ENCODE data around the gene LDB3.

LDB3 gene

DNA sequence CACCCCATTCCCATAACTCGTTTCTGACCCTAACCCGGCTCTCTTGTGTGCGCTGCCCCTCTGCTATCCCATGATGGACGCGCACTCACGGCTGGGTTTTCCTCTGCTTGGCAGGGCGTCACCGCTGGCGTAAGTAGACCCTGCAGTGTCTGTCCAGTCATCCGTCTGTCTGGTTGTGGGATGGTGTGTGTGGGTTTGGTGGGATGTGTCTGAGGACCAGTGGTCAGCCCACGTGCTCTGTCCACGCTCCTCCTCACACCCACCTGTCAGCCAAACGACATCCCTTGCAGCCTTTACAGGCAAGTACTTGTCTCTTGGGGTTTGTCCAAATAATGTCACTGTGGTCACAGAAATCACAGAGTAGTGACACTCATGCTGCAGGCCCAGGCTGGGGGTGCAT lies 20.8 kb downstream of the LDB3 start:
- FAIRE-seq: no peak

DNA sequence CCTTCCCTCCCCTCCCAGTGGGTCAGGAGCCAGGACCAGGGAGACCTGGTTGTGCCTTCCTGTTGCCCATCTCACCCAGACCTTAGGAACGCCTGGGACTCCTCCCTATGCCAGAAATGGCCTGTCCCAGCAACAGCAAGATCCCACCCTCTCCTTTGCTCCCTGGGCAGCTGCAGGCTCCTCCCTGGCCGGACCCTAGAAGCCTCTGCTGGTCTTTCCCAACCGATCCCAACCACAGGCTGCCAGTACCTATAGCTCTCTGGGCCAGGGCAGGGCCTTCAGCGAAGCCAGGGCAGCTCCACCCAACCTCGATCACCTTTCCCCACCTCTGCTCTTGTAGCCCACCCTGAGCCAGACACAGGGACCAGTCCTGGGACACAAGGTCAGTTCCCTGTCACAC lies 21.9 kb downstream of the LDB3 start:
- FAIRE-seq: no peak

DNA sequence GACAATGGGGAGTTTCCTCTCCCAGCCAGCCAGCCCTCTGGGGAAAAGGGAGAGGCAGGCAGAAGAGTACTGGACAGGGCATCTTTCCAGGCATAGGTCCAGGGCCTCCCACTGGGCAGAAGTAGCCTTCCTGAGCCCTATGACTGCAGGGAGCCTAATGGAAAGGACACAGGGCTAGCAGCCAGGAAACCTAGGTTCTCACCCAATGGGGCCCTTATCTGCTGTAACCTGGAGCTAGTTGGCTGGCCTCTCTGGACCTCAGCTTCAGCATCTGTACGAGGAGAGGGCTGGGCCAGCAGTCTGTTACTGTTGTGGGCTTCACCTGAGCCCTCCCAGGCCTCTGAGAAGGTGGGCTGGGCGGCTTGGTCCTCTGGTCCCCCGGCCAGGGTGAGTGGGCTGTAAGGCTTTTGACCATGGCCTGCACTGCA lies 22.4 kb downstream of the LDB3 start:
- FAIRE-seq: no peak

DNA sequence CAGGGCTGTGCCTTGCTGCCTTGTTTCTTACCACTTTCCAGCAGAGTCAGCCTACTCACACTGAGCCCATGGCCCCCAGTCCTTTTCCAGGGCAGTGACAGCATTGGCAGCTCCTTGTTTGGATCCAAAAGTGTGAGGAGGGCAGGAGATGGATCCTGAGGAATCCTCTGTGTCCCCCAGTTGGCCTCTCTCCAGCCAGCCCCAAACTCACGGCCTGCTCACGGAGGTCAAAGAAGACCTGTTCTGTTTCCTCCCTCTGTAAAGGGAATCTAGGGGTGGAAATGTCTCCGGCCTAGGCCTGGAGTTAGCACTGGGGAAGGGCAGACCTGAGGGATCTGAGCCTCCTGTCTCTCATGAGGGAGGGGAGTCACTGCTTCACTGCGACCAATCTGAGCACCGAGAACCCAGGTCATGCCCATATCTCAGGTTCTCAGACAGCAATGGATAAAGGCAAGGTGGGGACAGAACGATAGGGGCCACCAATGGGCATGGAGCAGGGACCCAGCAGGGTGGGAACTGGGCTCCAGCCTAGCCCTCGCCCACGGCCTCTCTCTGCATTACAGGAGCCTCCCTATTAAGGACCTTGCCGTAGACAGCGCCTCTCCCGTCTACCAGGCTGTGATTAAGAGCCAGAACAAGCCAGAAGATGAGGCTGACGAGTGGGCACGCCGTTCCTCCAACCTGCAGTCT lies 23.2 kb downstream of the LDB3 start:
- no peak for FAIRE-seq

DNA sequence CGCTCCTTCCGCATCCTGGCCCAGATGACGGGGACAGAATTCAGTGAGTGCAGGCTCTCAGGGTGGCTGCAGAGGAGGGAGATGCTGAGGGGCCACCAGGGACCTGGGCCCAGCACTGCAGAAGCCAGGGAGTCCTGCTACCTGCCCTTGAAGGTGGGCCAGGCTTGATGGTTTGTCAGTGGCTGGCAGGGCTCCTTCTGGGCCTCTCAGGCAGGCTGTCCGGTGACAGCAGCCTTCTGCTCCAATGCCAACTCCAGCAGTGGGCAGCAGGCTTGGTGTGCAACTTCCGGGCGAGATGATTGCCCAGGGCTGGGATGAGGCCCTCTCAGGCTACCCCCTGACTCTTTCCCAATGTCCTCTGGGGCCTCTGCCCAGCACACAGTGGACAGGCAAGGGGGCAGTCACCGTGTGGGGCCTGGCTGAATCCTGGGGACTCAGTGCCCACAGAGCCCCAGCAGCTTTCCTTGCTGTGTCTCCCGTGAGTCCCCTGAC lies 23.8 kb downstream of the LDB3 start:
- FAIRE-seq: no peak

DNA sequence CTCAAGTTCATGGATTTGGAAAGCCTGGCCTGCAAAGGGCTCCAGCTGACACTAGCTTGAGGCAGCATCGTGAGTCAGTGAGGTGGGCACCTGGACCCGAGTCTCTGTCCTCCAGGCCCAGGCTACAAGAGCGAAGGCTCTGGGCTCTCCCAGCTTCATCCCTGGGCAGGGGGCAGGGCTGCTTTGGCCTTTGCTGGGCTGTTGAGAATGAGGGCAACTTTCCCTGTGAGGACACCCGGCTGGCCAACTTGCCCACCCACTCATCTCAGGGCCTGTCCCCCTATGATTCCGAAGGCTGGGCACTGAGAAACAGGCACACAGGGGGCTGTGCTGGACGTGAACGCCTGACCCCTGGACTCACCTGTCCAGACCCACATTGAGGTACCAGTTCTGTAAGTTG lies 24.4 kb downstream of the LDB3 start:
- no peak for FAIRE-seq

DNA sequence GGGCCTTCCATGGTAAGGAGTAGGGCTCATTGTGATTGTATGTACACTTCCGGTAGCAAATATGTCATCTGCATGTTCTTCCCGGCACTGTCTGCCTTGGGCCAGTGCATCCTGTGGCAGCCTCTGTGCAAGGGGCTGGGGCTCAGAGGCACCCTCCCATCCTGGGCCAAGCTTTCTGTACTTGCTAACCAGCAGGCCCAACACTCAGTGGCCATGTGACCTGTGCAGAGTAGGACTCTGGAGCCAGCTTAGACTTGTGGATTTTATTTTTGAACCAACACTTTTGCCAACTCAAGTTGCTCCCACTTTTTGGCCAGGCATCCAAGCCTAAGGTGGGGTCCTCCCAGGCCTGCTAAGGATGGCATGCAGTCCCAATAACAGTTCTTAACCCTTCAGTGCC lies 25.0 kb downstream of the LDB3 start:
- FAIRE-seq: no peak

DNA sequence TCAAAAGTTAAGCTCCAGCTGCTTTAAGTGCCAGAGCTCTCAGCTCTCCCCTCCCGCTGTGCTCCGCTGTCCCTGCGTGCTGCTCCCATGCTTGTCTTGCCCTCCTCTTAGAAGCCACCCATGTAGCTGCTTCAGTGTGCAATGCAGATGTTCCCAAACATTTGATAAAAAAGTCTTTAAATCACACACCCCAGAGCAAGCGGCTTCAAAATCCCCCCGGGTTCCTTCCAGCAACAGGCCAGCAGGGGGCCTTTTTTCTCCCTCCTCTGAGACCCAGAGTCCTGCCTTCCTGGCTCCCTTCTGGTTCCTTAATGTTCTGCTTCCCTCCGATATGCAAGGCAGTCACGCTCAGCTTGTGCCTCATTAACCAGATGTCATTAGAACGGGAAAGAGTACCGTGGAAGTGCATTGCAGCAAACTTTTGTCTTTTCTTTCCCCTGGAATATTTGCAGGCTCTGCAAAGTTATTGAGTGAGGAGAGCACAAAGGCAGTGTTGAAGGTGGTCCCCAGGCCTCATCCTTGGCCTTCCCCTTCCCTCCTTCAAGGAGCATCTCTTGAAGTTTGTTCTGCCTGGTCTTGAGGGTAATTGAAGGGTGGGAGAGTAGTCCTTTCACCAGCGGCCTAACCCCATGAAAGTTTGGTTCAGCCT lies 25.5 kb downstream of the LDB3 start:
- FAIRE-seq: peak; percentile 68

DNA sequence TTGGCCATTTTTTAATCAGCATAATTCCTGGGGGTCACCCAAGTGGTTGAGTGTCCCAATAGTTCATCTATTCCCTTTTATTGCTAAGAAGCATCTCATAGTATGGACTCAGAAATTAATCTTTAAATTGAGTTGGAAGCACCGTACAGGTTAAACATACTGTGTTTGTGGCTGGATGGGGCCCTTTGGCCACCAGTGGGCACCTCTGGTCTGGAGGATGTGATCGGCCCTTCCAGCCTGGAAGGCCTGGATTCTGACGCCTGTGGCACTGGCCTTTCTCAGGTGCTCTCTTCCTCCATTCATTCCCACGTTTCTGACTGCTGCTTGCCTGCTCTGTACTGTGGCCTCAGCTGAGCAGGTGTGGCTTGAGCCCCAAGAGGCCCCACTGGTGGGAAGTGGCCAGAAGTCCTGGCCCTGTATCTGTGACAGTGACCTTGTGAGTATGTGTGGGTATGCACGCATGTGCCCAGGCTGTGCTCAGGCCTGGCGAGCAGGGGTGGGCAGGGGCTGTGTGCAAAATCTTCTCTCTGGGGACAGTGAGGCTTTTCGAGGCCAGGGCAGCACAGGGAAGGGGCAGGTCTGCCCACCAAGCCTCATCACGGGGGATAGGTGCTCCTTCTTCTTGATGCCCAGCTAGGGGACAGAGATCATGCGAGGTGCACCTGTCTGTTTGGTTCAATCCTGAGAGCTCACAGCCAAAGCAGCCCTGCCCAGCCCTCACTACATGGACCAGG lies 30.1 kb downstream of the LDB3 start:
- no peak for FAIRE-seq

DNA sequence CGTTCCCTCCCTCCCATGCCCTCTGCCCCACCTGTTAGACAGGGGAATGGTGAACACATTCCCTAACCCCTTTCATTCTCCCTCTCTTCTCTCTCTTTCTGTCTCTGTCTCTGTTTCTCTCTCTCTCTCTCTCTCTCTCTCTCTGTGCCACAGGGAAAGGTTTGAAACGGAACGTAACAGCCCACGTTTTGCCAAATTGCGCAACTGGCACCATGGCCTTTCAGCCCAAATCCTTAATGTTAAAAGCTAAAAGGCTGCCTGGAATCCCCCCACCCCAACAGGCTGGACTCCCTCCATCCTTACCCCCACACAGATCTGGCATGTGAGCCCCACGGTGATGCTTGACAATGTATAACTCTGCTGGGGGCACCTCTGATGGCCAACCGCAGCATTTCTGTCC lies 30.8 kb downstream of the LDB3 start:
- FAIRE-seq: no peak

DNA sequence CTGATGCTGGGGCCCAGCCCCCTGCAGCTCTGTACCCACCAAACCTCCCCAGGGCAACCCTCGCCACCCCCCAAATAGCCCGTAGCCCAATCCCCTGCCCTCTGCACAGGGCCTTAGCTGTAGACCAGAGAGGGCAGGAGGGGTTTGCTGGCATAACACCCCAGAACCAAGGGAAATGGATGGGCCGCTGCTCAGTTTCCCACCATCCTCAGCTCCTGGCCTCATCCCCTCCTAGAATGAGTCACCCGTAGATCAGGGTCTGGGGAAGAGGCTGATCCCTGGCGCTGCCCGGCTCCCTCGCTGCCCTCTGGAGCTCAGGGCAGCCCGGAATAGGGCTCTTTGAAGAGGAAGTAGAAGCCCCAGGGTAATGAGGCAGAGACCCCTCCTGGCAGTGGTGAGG lies 31.2 kb downstream of the LDB3 start:
- no peak for FAIRE-seq

DNA sequence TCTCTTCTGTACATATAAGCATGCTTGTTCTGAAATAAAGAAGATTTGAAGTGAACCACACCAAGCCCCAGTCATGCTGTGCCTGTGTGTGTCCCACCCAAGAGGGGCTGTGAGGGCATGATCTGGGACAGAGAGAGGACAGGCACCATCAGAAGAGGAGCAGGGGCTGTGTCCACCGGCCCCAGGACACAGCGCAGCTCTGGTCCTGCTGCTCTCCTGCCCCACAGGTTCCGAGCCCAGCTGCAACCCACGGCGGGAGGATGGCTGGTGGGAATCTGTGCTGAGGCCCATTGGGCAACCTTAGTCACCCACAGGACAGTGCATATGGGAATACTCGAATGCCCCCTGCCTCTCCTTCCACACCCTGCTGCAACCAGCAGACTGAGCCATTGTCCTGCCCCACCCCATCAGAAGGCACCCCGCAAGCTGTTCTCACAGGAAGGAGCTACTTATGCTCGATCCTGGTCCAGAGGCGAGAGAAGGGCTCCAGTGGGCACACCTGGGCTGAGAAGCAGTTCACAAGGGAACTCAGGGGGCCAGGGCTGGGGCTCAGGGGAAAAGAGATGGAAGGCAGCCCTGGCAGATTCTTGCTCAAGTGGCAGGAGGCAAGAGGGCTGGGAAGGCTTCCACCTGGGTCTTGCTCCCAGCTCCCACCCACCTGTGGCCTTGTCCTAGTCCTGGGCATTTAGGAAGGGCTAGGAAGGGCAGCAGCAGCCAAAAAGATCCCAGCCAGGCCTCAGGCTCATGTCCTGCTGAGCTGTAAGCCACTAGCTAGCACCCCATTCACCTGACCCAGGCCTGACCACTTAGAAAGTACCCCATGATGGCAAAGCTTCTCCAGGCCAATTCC lies 31.9 kb downstream of the LDB3 start:
- FAIRE-seq: no peak

DNA sequence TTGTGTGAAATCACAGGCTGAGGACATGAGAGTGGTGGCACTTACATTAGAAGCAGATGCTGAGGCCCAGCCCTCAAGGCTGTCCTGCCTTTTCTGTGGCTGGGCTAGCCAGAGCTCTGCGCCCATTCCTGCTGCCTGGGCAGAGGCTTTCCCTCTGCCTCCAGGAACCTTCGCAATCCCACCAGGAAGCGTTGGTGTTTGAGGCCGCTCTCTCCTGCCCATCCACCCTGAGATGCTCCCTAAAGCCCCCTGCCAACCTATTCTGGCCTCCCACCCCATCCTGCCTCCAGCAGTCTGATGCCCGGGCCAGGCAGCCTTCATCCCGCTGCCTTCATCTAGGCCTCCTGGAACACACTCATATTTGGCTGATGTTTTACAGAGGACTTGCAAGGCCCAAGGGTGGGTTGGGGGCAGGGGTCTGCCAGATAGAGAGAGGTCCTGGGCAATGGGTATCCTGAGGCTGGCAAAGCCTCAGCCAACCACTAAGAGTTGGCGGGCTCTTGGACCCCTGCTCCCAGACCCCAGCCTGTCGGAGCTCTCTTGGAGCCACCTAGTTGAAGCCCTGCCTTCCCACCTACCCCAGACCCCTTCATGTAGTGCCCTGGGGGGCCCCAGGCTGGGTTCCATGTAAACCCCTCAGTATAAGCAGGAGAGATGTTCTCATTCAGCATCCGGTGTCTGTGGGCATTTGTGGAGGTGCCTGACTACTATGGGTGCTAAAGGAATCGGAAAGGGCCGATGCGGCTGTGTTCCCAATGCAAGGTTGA lies 32.7 kb downstream of the LDB3 start:
- FAIRE-seq: no peak

DNA sequence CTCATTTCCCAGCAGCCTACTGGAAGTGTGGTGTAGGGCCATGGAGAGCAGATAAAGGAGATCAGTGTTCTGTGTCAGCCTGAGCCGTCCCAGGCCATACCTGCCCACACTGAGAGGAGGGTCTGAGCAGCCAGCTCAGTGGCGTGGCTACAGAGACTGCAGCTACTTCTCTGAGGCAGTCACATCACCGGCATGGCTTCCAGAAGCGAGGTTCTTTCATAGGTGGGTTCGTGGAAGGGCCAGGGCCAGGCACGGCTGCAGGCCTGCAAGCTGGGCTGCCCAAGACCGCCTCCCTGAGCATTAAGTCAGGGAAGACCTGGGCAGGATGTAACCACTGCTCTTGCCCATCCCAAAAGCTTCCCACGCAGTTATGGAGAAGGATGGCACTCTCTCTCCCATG lies 34.9 kb downstream of the LDB3 start:
- no peak for FAIRE-seq

DNA sequence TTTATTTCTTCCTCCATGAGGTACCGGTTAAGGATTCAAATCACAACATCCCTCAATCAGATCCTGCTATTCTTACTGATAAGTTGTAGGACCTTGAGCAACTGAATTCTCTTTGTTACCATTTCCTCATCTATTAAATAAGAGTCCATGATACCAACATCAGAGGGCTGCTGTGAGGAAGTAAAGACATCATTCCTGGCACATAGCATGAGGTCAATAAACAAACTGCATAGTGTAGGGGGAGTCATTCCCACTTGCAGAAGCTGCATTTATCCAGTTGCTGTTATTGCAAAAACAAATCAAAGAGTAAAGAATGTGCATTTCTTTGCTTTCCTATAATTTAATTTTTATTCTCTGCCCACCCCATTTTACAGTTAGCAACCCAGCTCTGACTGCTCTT lies 36.8 kb downstream of the LDB3 start:
- FAIRE-seq: no peak

DNA sequence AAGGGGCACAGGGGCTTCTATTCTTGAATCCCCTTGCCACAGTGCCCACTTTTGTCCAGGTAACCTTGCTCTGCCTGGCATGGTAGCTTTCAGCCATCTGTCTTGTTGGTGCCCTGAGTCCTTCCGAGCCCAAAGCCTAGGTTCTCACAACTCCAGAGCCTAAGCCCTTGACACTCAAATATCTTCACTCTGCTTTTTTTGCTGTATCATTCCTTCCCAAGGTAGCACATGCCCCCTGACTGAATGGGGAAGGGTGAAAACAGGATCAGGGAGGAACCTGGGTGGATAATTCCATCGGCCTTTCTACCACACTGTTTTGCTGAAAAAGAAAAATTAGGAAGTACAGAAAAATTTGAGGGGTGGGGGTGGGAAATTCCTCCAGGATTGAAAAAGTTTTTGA lies 37.6 kb downstream of the LDB3 start:
- FAIRE-seq: no peak

DNA sequence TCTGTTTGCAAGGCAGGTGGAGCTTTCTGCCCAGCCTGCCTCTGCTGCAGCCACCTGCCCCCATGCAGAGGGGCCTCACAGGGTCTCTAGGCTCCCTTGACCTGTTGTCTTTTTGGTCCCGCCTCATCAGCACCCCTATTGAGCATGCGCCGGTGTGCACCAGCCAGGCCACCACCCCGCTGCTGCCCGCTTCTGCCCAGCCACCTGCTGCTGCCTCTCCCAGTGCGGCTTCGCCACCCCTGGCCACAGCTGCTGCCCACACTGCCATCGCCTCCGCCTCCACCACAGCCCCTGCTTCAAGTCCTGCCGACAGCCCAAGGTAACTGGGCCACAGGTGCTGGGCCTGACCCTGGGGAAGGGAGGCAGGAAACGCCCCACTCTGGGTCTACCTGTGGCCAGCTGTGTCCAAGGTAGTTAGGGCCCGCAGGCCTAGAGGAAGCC lies 38.1 kb downstream of the LDB3 start:
- FAIRE-seq: no peak

DNA sequence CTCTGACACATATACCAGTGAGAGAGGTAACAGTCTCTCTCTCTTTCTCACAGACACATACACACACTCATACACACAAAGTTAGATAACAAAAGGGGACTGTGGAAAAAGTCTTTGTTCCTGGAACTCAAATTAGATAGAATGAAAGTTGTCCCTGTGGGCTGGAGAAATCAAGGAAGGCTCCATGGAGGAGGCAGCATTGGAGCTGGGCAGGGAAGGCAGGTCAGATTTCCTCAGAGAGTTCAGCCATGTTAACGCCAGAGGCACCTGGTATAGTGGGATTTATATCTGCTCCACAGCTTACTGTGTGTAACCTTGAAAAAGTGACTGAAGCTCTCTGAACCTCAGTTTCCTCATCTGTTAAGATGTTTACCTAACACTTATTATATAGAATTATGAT lies 38.7 kb downstream of the LDB3 start:
- no peak for FAIRE-seq

DNA sequence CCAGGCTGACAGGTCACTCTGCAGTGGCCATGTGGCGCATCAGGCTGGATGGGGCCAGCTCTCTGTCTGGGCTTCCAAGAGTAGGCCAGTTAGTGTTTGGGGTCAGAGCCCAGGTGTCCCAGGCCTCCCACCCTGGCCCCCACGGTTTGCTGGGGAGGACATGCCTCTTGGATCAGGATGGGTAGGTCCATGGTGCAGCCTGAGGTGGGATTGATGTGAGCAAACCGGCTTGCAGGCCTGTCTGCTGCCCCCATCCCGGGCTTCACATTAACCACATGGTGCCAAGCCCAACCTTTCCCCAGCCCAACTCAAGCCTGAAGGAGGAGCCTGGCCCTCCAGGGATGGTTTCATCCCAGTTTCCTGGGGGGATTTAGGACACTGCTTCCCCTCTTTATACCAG lies 39.2 kb downstream of the LDB3 start:
- no peak for FAIRE-seq

DNA sequence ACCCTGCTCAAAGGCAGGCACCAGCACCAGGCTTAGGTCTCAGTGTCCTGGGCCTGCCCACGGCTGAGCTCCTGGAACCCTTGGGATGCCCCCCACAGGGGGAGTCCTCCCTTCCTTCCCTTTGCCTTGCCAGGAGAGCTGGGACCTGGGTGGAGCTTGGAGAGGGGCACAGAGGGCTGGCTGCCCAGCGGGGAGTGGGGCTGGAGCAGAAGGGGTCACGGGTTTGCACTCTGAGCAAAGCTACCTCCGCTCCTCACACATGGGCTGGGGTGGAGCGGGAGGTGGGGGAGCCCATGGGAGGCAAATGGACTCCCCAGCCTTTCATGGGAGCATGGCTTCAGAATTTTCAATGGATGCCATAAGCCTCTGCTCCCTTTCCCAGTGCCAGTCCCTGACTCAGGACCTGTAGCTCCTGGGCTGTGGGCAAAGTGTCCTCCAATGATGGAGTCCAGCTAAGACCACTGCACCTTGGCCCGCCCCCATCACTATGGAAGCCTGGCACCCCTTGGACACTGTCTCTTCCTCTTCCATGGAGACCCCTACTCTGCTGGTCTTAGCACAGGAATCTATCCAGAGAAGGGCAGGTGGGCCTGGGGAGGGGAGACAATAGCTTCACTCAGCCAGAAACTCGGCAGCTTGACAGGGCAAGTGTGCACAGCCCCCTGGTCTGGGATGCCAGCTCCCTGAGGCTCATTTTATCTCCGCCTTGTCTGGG lies 39.9 kb downstream of the LDB3 start:
- no peak for FAIRE-seq

DNA sequence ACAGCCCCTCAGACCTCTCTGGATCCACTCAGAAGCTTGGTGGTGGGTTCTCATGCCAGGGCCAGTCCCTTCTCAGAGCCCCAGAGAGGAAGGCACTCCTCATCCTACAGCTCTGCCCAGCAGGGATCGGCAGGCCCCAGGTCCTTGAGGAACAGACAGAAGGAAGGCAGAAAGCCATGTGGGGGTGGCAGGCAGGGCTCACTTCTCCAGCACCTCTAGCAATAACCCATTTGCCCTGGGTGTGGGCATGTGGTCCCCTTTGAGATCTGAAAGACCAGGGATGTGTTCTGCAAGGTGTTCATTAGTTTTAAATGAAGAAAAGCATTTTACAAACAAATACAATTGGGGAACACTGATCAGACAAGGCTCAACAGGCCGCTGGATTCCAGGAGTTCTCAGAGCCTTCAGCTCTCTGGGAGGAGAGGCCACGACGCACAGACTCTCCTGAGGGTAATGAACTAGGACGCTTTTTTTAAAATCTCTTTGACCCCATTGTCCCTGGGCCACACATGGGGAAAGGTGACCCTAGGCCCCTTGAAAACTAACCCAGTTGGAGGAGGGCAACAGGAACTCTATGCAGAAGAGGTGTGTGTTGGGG lies 40.6 kb downstream of the LDB3 start:
- no peak for FAIRE-seq

Measured in G401.6 (cell line).